Stimulated activated CD4-positive, alpha-beta T cell treated with anti-CD3 and anti-CD28 coated beads, Interleukin-4, amount 100 ng/mL, for 4 hours (primary cell): ENCODE data around the gene PHF19.

ENCODE experiments used
- DNase-seq, 2 experiments: peaks; one replicate each; pipeline ENCODE4 v3.0.0-alpha.2; 2020

PHF19 gene

GRCh38 chr9:120891884-120892747, 15.1 kb upstream of the PHF19 start:
- DNase-seq = peak in 1 of 2 experiments; percentile 7

- DNase-seq = peak in 1 of 2 experiments; percentile 72
Measured at GRCh38 chr9:120891245-120891883, 14.4 kb upstream of the PHF19 start.

GRCh38 chr9:120890320-120891244, 13.6 kb upstream of the PHF19 start:
- peak in 1 of 2 experiments; percentile 10 for DNase-seq

GRCh38 chr9:120889606-120890271, 12.8 kb upstream of the PHF19 start:
- no peak for DNase-seq

GRCh38 chr9:120888626-120889025, 11.6 kb upstream of the PHF19 start:
- DNase-seq = no peak

GRCh38 chr9:120886490-120886967, 9.5 kb upstream of the PHF19 start:
- DNase-seq = no peak

GRCh38 chr9:120885958-120886357, 9.0 kb upstream of the PHF19 start:
- no peak for DNase-seq

- no peak for DNase-seq
Measured at GRCh38 chr9:120885457-120885856, 8.5 kb upstream of the PHF19 start.

- no peak for DNase-seq
Measured at GRCh38 chr9:120883608-120883996, 6.6 kb upstream of the PHF19 start.

- DNase-seq = no peak
Measured at GRCh38 chr9:120882935-120883607, 6.1 kb upstream of the PHF19 start.

GRCh38 chr9:120879446-120879845, 2.5 kb upstream of the PHF19 start:
- no peak for DNase-seq

- no peak for DNase-seq
Measured at GRCh38 chr9:120878188-120879130, 1.5 kb upstream of the PHF19 start.

- peak in 1 of 2 experiments; percentile 64 for DNase-seq
Measured at GRCh38 chr9:120877276-120878034, 467 bp upstream of the PHF19 start.

GRCh38 chr9:120875954-120876841, 790 bp downstream of the PHF19 start:
- DNase-seq = peak; percentile 76 to 78

GRCh38 chr9:120875643-120875953, 1.4 kb downstream of the PHF19 start:
- no peak for DNase-seq

- no peak for DNase-seq
Measured at GRCh38 chr9:120875195-120875565, 1.8 kb downstream of the PHF19 start.

GRCh38 chr9:120874226-120875194, 2.5 kb downstream of the PHF19 start:
- DNase-seq = no peak

GRCh38 chr9:120873512-120873911, 3.5 kb downstream of the PHF19 start:
- no peak for DNase-seq
